KBM-7 (cell line): ENCODE data around the gene MRM2.
"Not testable (repeated sequence)": the region's sequence is repeated elsewhere in the genome, so short reads cannot be mapped to it uniquely, and the experiment has no call there.

Source experiments
- DNase-seq: peaks from one replicate; pipeline ENCODE4 v3.0.0-alpha.2; 2015
- in situ Hi-C: fragments of 300-500 bp; cut with MboI; formaldehyde crosslinking; loops from 2 replicates; pipeline ENCODE4 v1.14.3; 2020; ENCODE audit warnings: low sequenced_read_pairs, low pct_unique_long_range_greater_than_20kb, mixed read lengths

The MRM2 gene

GRCh38 chr7:2269089-2269990 lies 27.3 kb upstream of the MRM2 start:
- DNase-seq, in situ Hi-C loops: not testable (repeated sequence)

DNA sequence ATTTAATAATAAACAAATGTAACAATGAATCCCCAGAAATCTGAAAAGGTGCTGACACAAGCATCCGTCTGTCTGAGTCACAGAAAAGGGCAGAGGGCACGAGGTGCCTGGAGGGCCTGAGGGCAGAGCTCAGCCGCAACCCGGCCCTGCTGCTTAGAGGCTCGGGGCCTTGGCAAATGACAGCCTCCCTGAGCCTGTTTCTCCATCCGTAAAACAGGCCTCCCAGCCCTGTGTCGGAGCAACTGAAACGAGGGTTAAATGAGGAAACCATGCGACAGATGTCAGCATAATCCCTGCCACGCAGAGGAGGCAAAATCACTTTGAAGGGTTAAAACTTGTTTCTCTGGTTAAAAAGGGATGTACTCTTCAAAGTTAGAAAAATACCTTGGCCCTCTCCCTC lies 24.9 kb upstream of the MRM2 start:
- in situ Hi-C loops = no loop called here
- DNase-seq = no peak

DNA sequence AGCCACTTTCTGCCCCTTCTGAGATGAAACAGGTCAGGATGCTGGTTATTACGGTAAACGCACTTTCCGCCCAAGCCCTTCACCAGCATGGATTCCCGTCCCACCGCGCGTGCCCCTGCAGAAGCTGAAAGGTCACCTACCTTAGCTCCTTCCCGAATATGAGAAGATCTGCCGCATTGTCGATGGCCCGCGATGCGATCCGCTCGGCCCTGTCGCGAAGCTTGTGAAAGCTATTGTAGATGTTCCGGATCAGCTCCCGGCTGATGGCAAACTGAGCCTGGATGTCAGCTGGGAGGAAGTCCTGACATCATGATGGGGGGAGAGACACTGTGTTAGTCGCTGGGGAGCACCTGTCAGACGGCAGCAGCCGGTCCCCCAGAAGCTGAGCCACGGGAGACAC lies 22.2 kb upstream of the MRM2 start:
- in situ Hi-C loops = no loop called here
- no peak for DNase-seq

DNA sequence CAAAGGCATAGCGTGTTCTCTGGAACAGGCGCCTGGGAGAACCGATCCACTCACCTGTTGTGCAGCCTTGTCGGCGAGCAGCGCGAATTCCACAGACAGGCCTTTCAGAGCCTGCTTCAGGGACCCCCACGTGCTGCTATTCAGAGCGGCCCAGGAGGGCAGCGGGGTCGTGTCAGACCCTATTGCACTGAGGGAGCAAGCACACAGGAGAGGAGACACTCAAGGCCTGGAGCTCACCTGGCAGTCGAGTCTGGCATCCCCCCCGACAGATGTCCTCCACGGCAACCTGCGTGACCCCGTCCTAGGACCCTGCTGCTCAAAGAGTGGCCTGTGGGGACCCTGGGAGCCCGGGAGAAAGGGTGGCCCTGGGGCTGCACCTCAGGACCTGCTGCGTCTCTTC lies 21.2 kb upstream of the MRM2 start:
- in situ Hi-C loops = no loop called here
- DNase-seq = no peak

DNA sequence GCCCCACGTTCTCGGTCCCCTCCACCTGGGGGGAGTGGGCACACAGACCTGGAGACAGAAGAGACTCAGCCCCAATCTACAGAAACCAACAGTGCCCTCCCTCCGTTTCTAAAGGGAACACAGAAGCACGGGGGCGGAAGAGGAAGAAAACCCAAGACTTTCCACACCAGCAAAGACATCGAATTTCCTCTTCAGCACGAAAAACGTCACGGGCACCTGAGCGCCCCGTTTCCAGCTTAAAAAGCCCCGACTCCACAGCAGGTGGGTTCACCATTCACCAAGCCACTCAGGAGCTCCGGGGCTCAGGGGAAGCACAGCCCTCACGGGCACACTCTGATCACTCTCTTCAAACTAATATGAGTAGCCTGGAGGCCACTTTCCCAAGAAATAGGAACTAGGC lies 19.6 kb upstream of the MRM2 start:
- in situ Hi-C loops = no loop called here
- peak; percentile 46 for DNase-seq

DNA sequence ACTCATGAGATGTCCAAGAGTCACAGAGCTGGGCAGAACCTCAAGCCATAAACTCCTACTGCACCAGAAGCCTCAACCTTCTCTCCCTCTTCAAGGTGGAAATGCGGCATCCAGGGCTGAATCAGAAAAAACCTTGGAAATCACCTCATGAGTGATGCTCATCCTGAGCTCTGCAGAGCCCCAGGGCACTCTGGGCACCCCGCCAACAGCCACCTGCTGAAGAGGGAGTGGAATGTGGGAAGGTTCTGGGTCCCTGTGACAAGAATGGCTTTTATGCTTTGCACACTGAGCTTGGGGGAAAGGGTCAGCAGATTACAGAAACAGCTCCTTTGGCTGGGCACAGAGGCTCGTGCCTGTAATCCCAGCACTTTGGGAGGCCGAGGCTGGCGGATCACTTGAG lies 18.8 kb upstream of the MRM2 start:
- no peak for DNase-seq
- in situ Hi-C loops = no loop called here

DNA sequence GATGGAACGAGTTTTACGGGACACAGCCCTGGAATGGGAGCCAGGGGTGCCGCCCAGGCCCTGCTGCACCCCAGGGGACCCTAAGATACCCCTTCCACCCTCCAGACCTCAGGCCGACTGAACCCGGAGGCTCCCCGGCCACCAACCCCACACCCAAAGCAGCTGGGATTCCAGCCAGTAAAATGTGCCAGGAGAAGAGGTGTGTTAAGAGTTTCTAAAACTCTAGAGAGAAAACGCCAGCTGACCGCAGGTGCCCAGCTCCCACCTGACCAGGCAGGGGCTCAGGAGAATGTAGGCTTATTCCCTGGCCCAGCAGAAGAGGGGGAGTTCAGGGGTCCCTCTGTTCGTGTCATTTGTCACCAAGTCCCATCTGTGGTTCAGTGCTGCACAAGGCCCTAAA lies 17.5 kb upstream of the MRM2 start:
- no peak for DNase-seq
- in situ Hi-C loops = no loop called here

DNA sequence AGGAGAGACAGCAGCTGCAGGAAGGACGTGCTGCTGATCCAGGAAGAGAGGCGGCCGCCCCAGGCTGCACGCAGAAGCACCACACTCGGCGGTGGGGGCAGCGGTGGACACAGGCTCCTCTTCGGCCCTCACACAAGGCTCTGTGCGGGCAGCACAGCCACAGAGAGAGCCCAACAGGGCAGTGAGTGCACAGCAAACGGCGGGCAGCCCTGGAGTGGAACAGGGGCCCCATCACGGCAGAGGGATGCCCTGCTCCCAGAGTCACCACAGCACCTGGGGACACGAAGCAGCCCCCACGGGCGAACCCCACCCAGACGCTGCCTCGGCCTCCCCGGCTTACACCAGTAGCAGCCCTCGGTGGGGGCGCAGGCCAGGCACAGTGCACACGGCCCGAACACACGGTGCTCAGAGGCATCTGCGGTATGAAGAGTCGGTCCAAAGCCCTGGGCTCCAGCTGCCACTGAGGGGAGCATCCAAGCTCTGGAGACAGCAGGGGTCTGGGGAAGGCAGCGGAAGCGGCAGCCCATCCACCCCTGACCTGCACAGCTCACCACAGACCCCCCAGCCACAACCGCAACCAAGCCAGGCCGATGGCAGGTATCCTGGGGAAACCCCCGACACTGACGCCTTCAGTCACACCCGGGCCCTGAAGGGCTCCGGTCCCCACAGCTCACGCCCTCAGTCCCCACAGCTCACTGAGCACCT lies 16.8 kb upstream of the MRM2 start:
- no peak for DNase-seq
- in situ Hi-C loops = no loop called here

- in situ Hi-C loops = no loop called here
- DNase-seq = no peak
Observed at GRCh38 chr7:2257651-2258050, 15.6 kb upstream of the MRM2 start.

GRCh38 chr7:2257046-2257551 lies 15.1 kb upstream of the MRM2 start:
- DNase-seq = no peak

DNA sequence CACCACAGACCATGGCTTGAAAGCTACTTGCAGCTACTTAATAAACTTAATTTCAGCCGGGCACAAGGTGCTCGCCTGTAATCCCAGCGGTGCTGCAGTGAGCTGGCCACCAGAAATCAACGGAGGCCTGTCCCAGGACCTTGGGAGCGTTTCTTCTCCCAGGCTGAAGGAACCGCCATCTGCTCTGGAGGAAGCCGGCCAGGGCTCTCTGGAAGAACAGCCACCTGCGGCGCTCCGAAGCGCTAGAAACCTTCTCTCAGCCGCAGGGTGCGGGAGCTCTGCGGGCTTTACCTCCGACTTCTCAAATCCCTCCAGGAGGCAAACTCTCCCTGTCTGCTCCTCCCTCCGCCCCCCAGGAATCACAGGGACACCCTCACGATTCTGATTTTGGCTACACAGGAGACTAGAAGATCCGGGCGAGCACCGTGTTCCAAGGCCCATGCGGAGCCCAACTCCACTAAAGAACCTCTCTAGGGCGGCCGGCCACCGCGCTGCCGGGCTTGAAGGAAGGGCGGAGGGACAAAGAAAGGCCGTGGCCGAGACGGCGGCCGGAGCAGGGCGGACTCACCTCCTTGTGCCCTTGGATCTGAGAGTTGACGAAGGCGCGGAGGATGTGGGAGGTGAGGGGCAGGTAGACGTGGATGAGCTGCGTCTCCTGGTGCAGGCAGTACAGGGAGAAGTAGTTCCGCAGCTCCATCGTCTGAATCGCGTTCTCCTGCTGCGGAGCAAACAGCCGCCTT lies 14.5 kb upstream of the MRM2 start:
- in situ Hi-C loops = no loop called here

More at GRCh38 chr7:2257046-2257551, 15.1 kb upstream of the MRM2 start:
- in situ Hi-C loops = no loop called here

GRCh38 chr7:2255145-2256139 lies 13.4 kb upstream of the MRM2 start:
- no peak for DNase-seq
- in situ Hi-C loops = no loop called here

More for the DNA sequence above, 14.5 kb upstream of the MRM2 start:
- DNase-seq = no peak

DNA sequence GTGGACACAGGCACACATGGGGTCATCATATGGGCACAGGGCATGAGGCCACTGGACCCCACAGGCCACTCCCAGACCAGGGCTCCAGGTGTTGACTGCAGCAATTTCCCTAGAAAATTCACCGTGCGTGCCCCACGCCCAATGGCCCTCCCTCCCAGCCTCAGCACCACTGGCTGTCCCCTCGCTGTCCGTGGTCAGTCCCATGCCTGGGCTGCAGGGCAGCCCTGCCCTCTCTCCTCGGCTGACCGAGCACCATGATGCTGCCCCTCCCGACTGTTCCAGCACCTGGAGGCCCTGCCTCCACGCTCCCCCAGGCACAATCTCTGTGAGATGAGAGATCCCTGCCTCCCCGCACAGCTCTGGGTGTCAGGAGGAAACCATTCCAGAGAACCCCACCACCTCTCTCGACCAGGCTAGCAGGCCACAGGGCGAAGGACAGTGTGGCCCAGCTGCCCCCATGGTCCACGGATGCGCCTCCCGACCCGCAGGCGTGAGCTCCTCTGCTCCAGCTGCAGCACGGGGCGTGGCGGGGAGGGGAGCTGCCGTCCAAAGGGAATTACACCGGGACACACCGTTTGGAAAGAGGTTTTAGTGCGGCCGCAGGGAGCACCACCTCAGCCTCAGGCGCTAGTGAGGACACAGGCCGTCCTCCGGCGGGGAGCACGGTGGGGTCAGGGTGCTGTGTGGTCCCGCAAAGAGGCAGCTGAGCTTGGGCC lies 12.6 kb upstream of the MRM2 start:
- in situ Hi-C loops = no loop called here
- DNase-seq = no peak

GRCh38 chr7:2253525-2254244 lies 11.7 kb upstream of the MRM2 start:
- in situ Hi-C loops = no loop called here
- no peak for DNase-seq

GRCh38 chr7:2253021-2253420 lies 11.0 kb upstream of the MRM2 start:
- no peak for DNase-seq
- in situ Hi-C loops = no loop called here

GRCh38 chr7:2251841-2252771 lies 10.1 kb upstream of the MRM2 start:
- DNase-seq = no peak
- in situ Hi-C loops = no loop called here
